ENCODE results near the gene KRT31.
"Not testable (repeated sequence)": the region's sequence is repeated elsewhere in the genome, so short reads cannot be mapped to it uniquely, and the experiment has no call there.

DNA sequence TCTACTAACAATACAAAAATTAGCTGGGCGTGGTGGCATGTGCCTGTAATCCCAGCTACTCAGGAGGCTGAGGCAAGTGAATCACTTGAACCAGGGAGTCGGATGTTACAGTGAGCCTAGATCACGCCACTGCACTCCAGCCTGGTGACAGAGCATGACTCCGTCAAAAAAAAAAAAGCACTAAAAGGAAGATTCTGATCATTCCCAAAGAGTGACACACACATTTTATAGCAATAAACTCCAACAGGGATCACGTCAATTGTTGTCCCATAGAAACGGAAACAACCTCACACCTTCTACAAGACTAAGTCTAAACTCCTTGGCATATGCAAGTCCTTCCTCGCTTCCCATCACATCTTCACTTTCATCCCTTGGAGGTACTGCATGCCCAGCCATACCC, 17.3 kb downstream of the KRT31 start:
- TF ChIP-seq, protein P1, sequence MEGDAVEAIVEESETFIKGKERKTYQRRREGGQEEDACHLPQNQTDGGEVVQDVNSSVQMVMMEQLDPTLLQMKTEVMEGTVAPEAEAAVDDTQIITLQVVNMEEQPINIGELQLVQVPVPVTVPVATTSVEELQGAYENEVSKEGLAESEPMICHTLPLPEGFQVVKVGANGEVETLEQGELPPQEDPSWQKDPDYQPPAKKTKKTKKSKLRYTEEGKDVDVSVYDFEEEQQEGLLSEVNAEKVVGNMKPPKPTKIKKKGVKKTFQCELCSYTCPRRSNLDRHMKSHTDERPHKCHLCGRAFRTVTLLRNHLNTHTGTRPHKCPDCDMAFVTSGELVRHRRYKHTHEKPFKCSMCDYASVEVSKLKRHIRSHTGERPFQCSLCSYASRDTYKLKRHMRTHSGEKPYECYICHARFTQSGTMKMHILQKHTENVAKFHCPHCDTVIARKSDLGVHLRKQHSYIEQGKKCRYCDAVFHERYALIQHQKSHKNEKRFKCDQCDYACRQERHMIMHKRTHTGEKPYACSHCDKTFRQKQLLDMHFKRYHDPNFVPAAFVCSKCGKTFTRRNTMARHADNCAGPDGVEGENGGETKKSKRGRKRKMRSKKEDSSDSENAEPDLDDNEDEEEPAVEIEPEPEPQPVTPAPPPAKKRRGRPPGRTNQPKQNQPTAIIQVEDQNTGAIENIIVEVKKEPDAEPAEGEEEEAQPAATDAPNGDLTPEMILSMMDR (IDR thresholded peaks at IDR 0.05), result not testable (repeated sequence)
- not testable (repeated sequence) for TF ChIP-seq POLR2A (IDR thresholded peaks at IDR 0.05)

Measured in Peyer's patch (tissue), 4 donors.